ENCODE results near the gene SYT14.
"Not testable (repeated sequence)": the region's sequence is repeated elsewhere in the genome, so short reads cannot be mapped to it uniquely, and the experiment has no call there.

Gene SYT14

DNA sequence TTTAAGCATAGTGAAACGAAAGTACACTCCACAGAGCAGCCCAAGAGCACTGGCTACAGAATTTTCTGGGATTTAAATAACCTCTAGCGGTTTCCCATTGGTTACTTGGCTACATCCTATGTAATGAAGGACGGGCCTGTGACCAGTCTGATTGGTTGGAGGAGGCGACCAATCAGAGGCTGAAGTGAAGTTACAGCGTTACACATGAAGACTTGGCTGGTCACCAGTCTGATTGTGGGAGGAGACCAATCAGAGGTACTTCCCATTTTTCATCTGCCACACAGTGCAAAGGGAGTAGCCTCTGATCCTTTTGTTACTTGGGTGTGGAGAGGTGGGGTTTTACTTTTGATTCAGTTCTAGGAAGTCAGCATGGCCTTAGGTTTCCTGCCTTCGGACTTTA, 151.8 kb downstream of the SYT14 start:
- H3K4me3 ChIP-seq (ENCODE audit: control insufficient read depth in 1 of 7, extremely low read depth in 1 of 7, insufficient read depth in 4 of 7, low read depth in 2 of 7, low read length in 6 of 7) = no peak overlapping the region
- H3K36me3 ChIP-seq (ENCODE audit: control insufficient read depth in 4 of 4, insufficient read depth in 4 of 4, low read length in 3 of 4) = no peaks in the 10 kb centered on the region
- H3K27ac ChIP-seq (ENCODE audit: insufficient read depth in 1 of 2, low read depth in 1 of 2, low read length in 2 of 2, poor library complexity in 1 of 2, severe bottlenecking in 2 of 2) = no peak overlapping the region
- POLR2A ChIA-PET = no interaction called here
- no peak for DNase-seq
- WGBS (ENCODE audit: insufficient coverage) = 94% methylated on average over 5 of the region's 6 CpGs
- peaks cover 0 to 4% (median 0%) of the 10 kb centered on the region in 5 experiments for H3K27me3 ChIP-seq (replicated peaks in 2 of 5; ENCODE audit: control insufficient read depth in 4 of 5, insufficient read depth in 5 of 5, low read length in 4 of 5)
- CTCF ChIA-PET = no interaction called here
- H3K9me3 ChIP-seq (ENCODE audit: control extremely low read depth in 1 of 5, control insufficient read depth in 4 of 5, insufficient read depth in 2 of 5, low read depth in 1 of 5, low read length in 4 of 5) = no peaks in the 10 kb centered on the region
- no peaks in the 10 kb centered on the region for H3K4me1 ChIP-seq (ENCODE audit: control extremely low read depth in 1 of 4, control insufficient read depth in 4 of 4, insufficient read depth in 4 of 4, low read length in 3 of 4)

DNA sequence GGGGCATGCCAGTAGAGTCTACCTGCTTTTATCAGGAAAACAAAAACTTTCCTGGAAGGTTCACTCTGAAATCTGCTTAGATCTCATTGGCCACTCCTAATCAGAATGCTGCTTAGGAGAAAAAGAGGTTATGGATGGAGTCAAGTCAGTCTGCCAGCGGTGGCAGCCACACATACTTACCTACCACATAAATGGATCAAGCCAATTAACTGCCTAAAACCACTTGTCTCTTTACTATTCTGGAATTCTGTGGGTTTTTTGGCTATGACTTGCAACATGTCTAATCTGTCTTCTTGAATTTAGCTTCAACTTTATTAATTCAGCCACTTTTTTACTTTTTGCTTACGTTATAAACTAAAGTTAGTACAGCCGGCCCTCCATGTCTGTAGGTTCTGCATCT, 154.3 kb downstream of the SYT14 start:
- ChIA-PET CTCF (no interaction called here), POLR2A (no interaction called here)
- DNase-seq = no peak
- H3K4me1 ChIP-seq (ENCODE audit: control extremely low read depth in 1 of 4, control insufficient read depth in 4 of 4, insufficient read depth in 4 of 4, low read length in 3 of 4) = no peaks in the 10 kb centered on the region
- H3K4me3 ChIP-seq (ENCODE audit: control insufficient read depth in 1 of 7, extremely low read depth in 1 of 7, insufficient read depth in 4 of 7, low read depth in 2 of 7, low read length in 6 of 7) = no peak overlapping the region
- WGBS (ENCODE audit: insufficient coverage) = no CpG with 5 or more reads among the region's 3 CpGs
- H3K27ac ChIP-seq (ENCODE audit: insufficient read depth in 1 of 2, low read depth in 1 of 2, low read length in 2 of 2, poor library complexity in 1 of 2, severe bottlenecking in 2 of 2) = no peak overlapping the region
- no peaks in the 10 kb centered on the region for H3K9me3 ChIP-seq (ENCODE audit: control extremely low read depth in 1 of 5, control insufficient read depth in 4 of 5, insufficient read depth in 2 of 5, low read depth in 1 of 5, low read length in 4 of 5)
- H3K36me3 ChIP-seq (ENCODE audit: control insufficient read depth in 4 of 4, insufficient read depth in 4 of 4, low read length in 3 of 4) = no peaks in the 10 kb centered on the region
- peaks cover 0 to 9% (median 0%) of the 10 kb centered on the region in 5 experiments for H3K27me3 ChIP-seq (replicated peaks in 2 of 5; ENCODE audit: control insufficient read depth in 4 of 5, insufficient read depth in 5 of 5, low read length in 4 of 5)

DNA sequence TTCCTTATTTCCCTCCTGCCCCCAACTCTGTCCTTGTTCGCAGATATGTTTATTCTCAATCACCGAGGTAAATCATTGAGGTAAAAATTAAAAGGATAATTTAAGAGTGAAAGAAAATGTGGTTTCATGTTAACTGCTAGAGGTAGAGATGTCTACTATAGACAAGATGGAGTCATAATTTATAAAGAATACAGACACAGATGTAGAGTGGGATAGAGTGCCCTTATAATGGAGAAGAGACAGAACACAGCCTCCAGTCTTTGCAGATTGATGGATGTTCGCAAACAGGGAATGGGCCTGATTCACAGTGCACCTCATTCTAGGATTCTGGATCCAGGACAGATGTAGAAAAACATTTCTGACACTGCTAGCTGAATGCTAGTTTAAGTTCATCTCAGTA, 155.4 kb downstream of the SYT14 start:
- no peaks in the 10 kb centered on the region for H3K9me3 ChIP-seq (ENCODE audit: control extremely low read depth in 1 of 5, control insufficient read depth in 4 of 5, insufficient read depth in 2 of 5, low read depth in 1 of 5, low read length in 4 of 5)
- H3K27ac ChIP-seq (ENCODE audit: insufficient read depth in 1 of 2, low read depth in 1 of 2, low read length in 2 of 2, poor library complexity in 1 of 2, severe bottlenecking in 2 of 2) = no peak overlapping the region
- DNase-seq = no peak
- ChIA-PET CTCF (no interaction called here), POLR2A (no interaction called here)
- no peaks in the 10 kb centered on the region for H3K36me3 ChIP-seq (ENCODE audit: control insufficient read depth in 4 of 4, insufficient read depth in 4 of 4, low read length in 3 of 4)
- no peak overlapping the region for H3K4me3 ChIP-seq (ENCODE audit: control insufficient read depth in 1 of 7, extremely low read depth in 1 of 7, insufficient read depth in 4 of 7, low read depth in 2 of 7, low read length in 6 of 7)
- H3K4me1 ChIP-seq (ENCODE audit: control extremely low read depth in 1 of 4, control insufficient read depth in 4 of 4, insufficient read depth in 4 of 4, low read length in 3 of 4) = no peaks in the 10 kb centered on the region
- H3K27me3 ChIP-seq (replicated peaks in 2 of 5; ENCODE audit: control insufficient read depth in 4 of 5, insufficient read depth in 5 of 5, low read length in 4 of 5) = peaks cover 0 to 9% (median 0%) of the 10 kb centered on the region in 5 experiments
- 100% methylated on average over 1 of the region's 3 CpGs for WGBS (ENCODE audit: insufficient coverage)

DNA sequence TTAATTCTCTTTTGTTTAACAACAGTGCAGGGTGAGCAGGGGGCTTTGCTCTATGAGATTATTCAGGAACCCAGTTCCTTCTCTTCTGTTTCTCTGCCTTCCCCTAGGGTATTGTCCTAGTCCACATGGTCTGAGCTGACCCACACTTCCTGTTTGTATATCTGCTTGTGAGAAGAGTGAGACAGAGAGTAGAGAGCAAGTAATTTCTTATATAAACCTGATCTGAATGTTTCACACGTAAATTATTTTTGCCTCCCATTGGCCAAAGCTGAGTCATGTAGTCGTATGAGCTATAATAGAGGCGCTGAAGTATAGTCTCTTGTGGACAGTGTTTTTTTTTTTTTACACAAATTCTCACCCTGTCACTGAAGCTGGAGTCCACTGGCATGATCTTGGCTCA, 160.3 kb downstream of the SYT14 start:
- Histone ChIP-seq H3K4me1 (ENCODE audit: control extremely low read depth in 1 of 4, control insufficient read depth in 4 of 4, insufficient read depth in 4 of 4, low read length in 3 of 4) (no peaks in the 10 kb centered on the region), H3K36me3 (ENCODE audit: control insufficient read depth in 4 of 4, insufficient read depth in 4 of 4, low read length in 3 of 4) (no peaks in the 10 kb centered on the region), H3K9me3 (ENCODE audit: control extremely low read depth in 1 of 5, control insufficient read depth in 4 of 5, insufficient read depth in 2 of 5, low read depth in 1 of 5, low read length in 4 of 5) (no peaks in the 10 kb centered on the region), H3K27ac (ENCODE audit: insufficient read depth in 1 of 2, low read depth in 1 of 2, low read length in 2 of 2, poor library complexity in 1 of 2, severe bottlenecking in 2 of 2) (no peak overlapping the region), H3K27me3 (replicated peaks in 2 of 5; ENCODE audit: control insufficient read depth in 4 of 5, insufficient read depth in 5 of 5, low read length in 4 of 5) (peaks cover 0 to 9% (median 0%) of the 10 kb centered on the region in 5 experiments), H3K4me3 (ENCODE audit: control insufficient read depth in 1 of 7, extremely low read depth in 1 of 7, insufficient read depth in 4 of 7, low read depth in 2 of 7, low read length in 6 of 7) (no peak overlapping the region)
- no peak for DNase-seq
- CTCF ChIA-PET = no interaction called here
- POLR2A ChIA-PET = no interaction called here
- 100% methylated on average over 3 of the region's 3 CpGs for WGBS (ENCODE audit: insufficient coverage)

DNA sequence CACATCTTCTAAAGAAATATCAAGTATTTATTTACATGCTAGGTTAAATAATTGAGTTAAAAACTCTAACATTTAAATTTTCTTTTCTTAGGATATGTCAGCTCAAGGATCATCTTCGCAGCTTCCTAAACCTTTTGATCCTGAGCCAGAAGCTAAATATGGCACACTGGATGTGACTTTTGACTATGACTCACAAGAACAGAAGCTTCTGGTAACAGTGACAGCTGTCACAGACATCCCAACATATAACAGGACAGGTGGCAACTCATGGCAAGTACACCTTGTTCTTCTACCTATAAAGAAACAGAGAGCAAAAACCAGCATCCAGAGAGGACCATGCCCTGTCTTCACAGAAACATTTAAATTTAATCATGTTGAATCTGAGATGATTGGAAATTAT, 161.9 kb downstream of the SYT14 start:
- POLR2A ChIA-PET = no interaction called here
- no peak overlapping the region for H3K27ac ChIP-seq (ENCODE audit: insufficient read depth in 1 of 2, low read depth in 1 of 2, low read length in 2 of 2, poor library complexity in 1 of 2, severe bottlenecking in 2 of 2)
- peaks cover 0 to 9% (median 0%) of the 10 kb centered on the region in 5 experiments for H3K27me3 ChIP-seq (replicated peaks in 2 of 5; ENCODE audit: control insufficient read depth in 4 of 5, insufficient read depth in 5 of 5, low read length in 4 of 5)
- CTCF ChIA-PET = no interaction called here
- H3K36me3 ChIP-seq (ENCODE audit: control insufficient read depth in 4 of 4, insufficient read depth in 4 of 4, low read length in 3 of 4) = no peaks in the 10 kb centered on the region
- H3K4me1 ChIP-seq (ENCODE audit: control extremely low read depth in 1 of 4, control insufficient read depth in 4 of 4, insufficient read depth in 4 of 4, low read length in 3 of 4) = no peaks in the 10 kb centered on the region
- no peak for DNase-seq
- no peak overlapping the region for H3K4me3 ChIP-seq (ENCODE audit: control insufficient read depth in 1 of 7, extremely low read depth in 1 of 7, insufficient read depth in 4 of 7, low read depth in 2 of 7, low read length in 6 of 7)
- WGBS (ENCODE audit: insufficient coverage) = 100% methylated on average over 1 of the region's 1 CpG
- no peaks in the 10 kb centered on the region for H3K9me3 ChIP-seq (ENCODE audit: control extremely low read depth in 1 of 5, control insufficient read depth in 4 of 5, insufficient read depth in 2 of 5, low read depth in 1 of 5, low read length in 4 of 5)

DNA sequence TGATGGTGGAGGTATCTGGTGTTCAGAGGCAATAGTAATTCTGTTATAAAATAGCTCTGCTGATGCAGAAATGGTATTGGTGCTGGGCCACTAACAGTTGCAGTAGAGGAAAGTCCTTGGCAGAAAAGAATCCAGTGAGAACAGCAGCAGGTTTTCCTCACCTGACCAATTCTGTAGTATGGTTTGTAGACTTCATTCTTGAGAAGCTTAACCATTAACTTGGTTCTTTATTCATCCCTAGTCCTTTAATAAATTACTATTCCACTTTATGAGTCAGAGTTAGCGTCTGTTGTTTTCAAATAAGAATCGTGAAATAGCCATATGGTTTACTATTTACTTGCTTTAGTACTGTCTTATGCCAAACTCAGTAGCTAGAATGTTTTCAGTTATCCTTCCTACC, 166.1 kb downstream of the SYT14 start:
- no peak overlapping the region for H3K4me3 ChIP-seq (ENCODE audit: control insufficient read depth in 1 of 7, extremely low read depth in 1 of 7, insufficient read depth in 4 of 7, low read depth in 2 of 7, low read length in 6 of 7)
- no peaks in the 10 kb centered on the region for H3K36me3 ChIP-seq (ENCODE audit: control insufficient read depth in 4 of 4, insufficient read depth in 4 of 4, low read length in 3 of 4)
- WGBS (ENCODE audit: insufficient coverage) = no CpG with 5 or more reads among the region's 2 CpGs
- H3K27me3 ChIP-seq (replicated peaks in 2 of 5; ENCODE audit: control insufficient read depth in 4 of 5, insufficient read depth in 5 of 5, low read length in 4 of 5) = no peaks in the 10 kb centered on the region
- ChIA-PET POLR2A (no interaction called here), CTCF (no interaction called here)
- DNase-seq = no peak
- no peaks in the 10 kb centered on the region for H3K9me3 ChIP-seq (ENCODE audit: control extremely low read depth in 1 of 5, control insufficient read depth in 4 of 5, insufficient read depth in 2 of 5, low read depth in 1 of 5, low read length in 4 of 5)
- no peaks in the 10 kb centered on the region for H3K4me1 ChIP-seq (ENCODE audit: control extremely low read depth in 1 of 4, control insufficient read depth in 4 of 4, insufficient read depth in 4 of 4, low read length in 3 of 4)
- H3K27ac ChIP-seq (ENCODE audit: insufficient read depth in 1 of 2, low read depth in 1 of 2, low read length in 2 of 2, poor library complexity in 1 of 2, severe bottlenecking in 2 of 2) = no peak overlapping the region

DNA sequence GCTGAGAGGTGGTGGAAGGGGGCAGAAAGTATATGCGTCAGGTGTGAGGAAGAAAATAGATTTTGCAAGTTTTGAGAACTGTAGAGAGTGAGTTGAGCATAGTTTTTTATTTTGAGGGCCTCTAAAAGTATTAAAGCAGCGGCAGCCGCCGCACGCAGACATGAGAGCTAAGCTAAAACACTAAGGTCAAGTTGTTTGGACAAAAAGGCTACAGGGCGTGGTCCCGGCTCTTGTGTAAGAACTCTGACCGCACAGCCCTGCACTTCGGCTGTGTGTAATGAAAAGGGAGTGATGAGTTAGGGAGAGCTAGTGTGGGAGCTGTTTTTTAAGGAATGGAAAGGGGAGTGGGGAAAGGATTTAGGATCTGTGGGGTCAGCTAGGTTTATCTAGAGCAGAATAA, 174.9 kb downstream of the SYT14 start:
- CTCF ChIA-PET; H3K4me1 ChIP-seq (ENCODE audit: control extremely low read depth in 1 of 4, control insufficient read depth in 4 of 4, insufficient read depth in 4 of 4, low read length in 3 of 4); DNase-seq; H3K9me3 ChIP-seq (ENCODE audit: control extremely low read depth in 1 of 5, control insufficient read depth in 4 of 5, insufficient read depth in 2 of 5, low read depth in 1 of 5, low read length in 4 of 5); H3K27ac ChIP-seq (ENCODE audit: insufficient read depth in 1 of 2, low read depth in 1 of 2, low read length in 2 of 2, poor library complexity in 1 of 2, severe bottlenecking in 2 of 2); H3K36me3 ChIP-seq (ENCODE audit: control insufficient read depth in 4 of 4, insufficient read depth in 4 of 4, low read length in 3 of 4); H3K4me3 ChIP-seq (ENCODE audit: control insufficient read depth in 1 of 7, extremely low read depth in 1 of 7, insufficient read depth in 4 of 7, low read depth in 2 of 7, low read length in 6 of 7); H3K27me3 ChIP-seq (replicated peaks in 2 of 5; ENCODE audit: control insufficient read depth in 4 of 5, insufficient read depth in 5 of 5, low read length in 4 of 5); POLR2A ChIA-PET: not testable (repeated sequence)
- WGBS (ENCODE audit: insufficient coverage) = 100% methylated on average over 5 of the region's 9 CpGs

DNA sequence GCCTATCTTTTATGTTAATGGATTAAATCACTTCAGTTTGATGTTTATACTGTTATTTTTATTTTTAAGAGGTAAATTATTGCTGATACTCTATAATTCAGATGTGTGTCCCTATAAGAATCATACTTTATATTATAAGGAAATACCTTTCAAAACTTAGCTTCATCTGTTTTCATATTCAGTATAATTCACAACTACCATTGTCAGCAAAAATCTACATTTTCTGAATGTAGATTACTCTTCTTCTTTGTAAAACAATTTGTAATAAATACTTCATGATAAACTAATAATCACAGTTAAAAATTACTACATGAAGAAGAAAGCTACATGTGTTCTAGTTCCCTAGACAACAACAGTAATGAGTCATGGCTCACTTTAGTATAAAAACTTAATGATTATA, 179.2 kb downstream of the SYT14 start:
- H3K9me3 ChIP-seq (ENCODE audit: control extremely low read depth in 1 of 5, control insufficient read depth in 4 of 5, insufficient read depth in 2 of 5, low read depth in 1 of 5, low read length in 4 of 5) = no peaks in the 10 kb centered on the region
- no peak for DNase-seq
- ChIA-PET POLR2A (no interaction called here), CTCF (no interaction called here)
- peaks cover 0 to 3% (median 2%) of the 10 kb centered on the region in 5 experiments for H3K27me3 ChIP-seq (replicated peaks in 2 of 5; ENCODE audit: control insufficient read depth in 4 of 5, insufficient read depth in 5 of 5, low read length in 4 of 5)
- no peak overlapping the region for H3K4me3 ChIP-seq (ENCODE audit: control insufficient read depth in 1 of 7, extremely low read depth in 1 of 7, insufficient read depth in 4 of 7, low read depth in 2 of 7, low read length in 6 of 7)
- H3K27ac ChIP-seq (ENCODE audit: insufficient read depth in 1 of 2, low read depth in 1 of 2, low read length in 2 of 2, poor library complexity in 1 of 2, severe bottlenecking in 2 of 2) = no peak overlapping the region
- no peaks in the 10 kb centered on the region for H3K4me1 ChIP-seq (ENCODE audit: control extremely low read depth in 1 of 4, control insufficient read depth in 4 of 4, insufficient read depth in 4 of 4, low read length in 3 of 4)
- no peaks in the 10 kb centered on the region for H3K36me3 ChIP-seq (ENCODE audit: control insufficient read depth in 4 of 4, insufficient read depth in 4 of 4, low read length in 3 of 4)
